Tibial nerve (tissue), 3 donors: Measurements from ENCODE around the gene MAML2.

Experiments used
- EP300 ChIP-seq, 2 donors: sonication (generic); formaldehyde crosslinking; IDR thresholded peaks; one replicate each; pipeline ENCODE4 v1.6.1; 2017; ENCODE audit warnings: antibody characterized with exemption in 2 of 2, mild to moderate bottlenecking in 1 of 2
- POLR2A ChIP-seq, 2 donors: fragments of 450-650 bp; IDR thresholded peaks; one replicate each; pipeline ENCODE4 v1.6.1; 2017; ENCODE audit warnings: antibody characterized with exemption in 2 of 2, mild to moderate bottlenecking in 2 of 2, moderate library complexity in 2 of 2

GRCh38 chr11:96158126-96158525, 184.9 kb downstream of the MAML2 start:
- TF ChIP-seq EP300 (IDR thresholded peaks at IDR 0.05) (no peak), POLR2A (IDR thresholded peaks at IDR 0.05) (no peak)
